DOHH2 (cell line): Measurements from ENCODE around the gene DNAJB14.

Source experiments
- H3F3A ChIP-seq: fragments of 200-600 bp; sonication (generic), shearing (Covaris generic); 2 replicates; pipeline ENCODE4 v1.6.0; 2016; ENCODE audit warnings: antibody characterized with exemption, mild to moderate bottlenecking; ENCODE audit not compliant: control insufficient read depth, insufficient read depth
- H3K27ac ChIP-seq: fragments of 200-600 bp; sonication (generic); 2 replicates; pipeline ENCODE4 v1.5.1; 2014; ENCODE audit warnings: low read depth, mild to moderate bottlenecking, low read length, moderate library complexity
- H3K27me3 ChIP-seq: fragments of 200-600 bp; sonication (generic); 2 replicates; pipeline ENCODE4 v1.6.1; 2014; ENCODE audit warnings: mild to moderate bottlenecking, low read length, mixed read lengths; ENCODE audit not compliant: control insufficient read depth
- H3K36me3 ChIP-seq: fragments of 200-600 bp; sonication (generic); 2 replicates; pipeline ENCODE4 v1.6.1; 2014; ENCODE audit warnings: mild to moderate bottlenecking, low read length, moderate library complexity, mixed read lengths; ENCODE audit not compliant: control insufficient read depth
- H3K4me1 ChIP-seq: fragments of 200-600 bp; sonication (generic); 2 replicates; pipeline ENCODE4 v1.6.1; 2014; ENCODE audit warnings: mild to moderate bottlenecking, low read length, mixed read lengths; ENCODE audit not compliant: control insufficient read depth
- H3K4me2 ChIP-seq: fragments of 200-600 bp; sonication (generic); 2 replicates; pipeline ENCODE4 v1.6.0; 2014; ENCODE audit warnings: mild to moderate bottlenecking, low read length, moderate library complexity
- H3K4me3 ChIP-seq: fragments of 200-600 bp; sonication (generic); 2 replicates; pipeline ENCODE4 v1.5.1; 2014; ENCODE audit warnings: mild to moderate bottlenecking, low read length, mixed read lengths
- H3K79me2 ChIP-seq: fragments of 200-600 bp; sonication (generic); 2 replicates; pipeline ENCODE4 v1.6.1; 2014; ENCODE audit warnings: mild to moderate bottlenecking, low read length, mixed read lengths; ENCODE audit not compliant: control insufficient read depth
- H3K9me2 ChIP-seq: fragments of 200-600 bp; sonication (generic); replicated peaks from 2 replicates; pipeline ENCODE4 v1.6.1; 2014; ENCODE audit warnings: mild to moderate bottlenecking, low read length, mixed read lengths; ENCODE audit not compliant: control insufficient read depth
- H3K9me3 ChIP-seq: fragments of 200-600 bp; sonication (generic); 2 replicates; pipeline ENCODE4 v1.6.1; 2014; ENCODE audit warnings: antibody characterized with exemption, low read length, mixed read lengths; ENCODE audit not compliant: control insufficient read depth, insufficient read depth
- H4K20me1 ChIP-seq: fragments of 200-600 bp; sonication (generic); 2 replicates; pipeline ENCODE4 v1.6.0; 2014; ENCODE audit warnings: low read depth, mild to moderate bottlenecking, antibody characterized with exemption, low read length, moderate library complexity; ENCODE audit not compliant: control insufficient read depth, insufficient read depth
- EZH2phosphoT487 ChIP-seq: fragments of 200-600 bp; sonication (generic); IDR thresholded peaks from 2 replicates; pipeline ENCODE4 v1.6.1; 2017; ENCODE audit warnings: borderline replicate concordance, mild to moderate bottlenecking, antibody characterized with exemption, low read length, moderate library complexity, mixed read lengths
- TF ChIP-seq, protein P1 (sequence below): fragments of 200-600 bp; sonication (generic); IDR thresholded peaks from one replicate; pipeline ENCODE4 v1.5.1; 2014; ENCODE audit warnings: antibody characterized with exemption, mild to moderate bottlenecking, low read depth, low read length; ENCODE audit not compliant: poor library complexity, severe bottlenecking

Gene DNAJB14

GRCh38 chr4:99986792-99987191 is 40.4 kb upstream of the DNAJB14 start:
- Histone ChIP-seq H3K4me3 (no peak overlapping the region), H3K27me3 (peaks cover 5% of the 10 kb centered on the region; the same call in 1 of the 2 replicates), H3K4me1 (no peaks in the 10 kb centered on the region), H3K9me3 (no peaks in the 10 kb centered on the region), H3K27ac (no peak overlapping the region), H3K4me2 (no peak overlapping the region), H3K9me2 (no peaks in the 10 kb centered on the region), H3F3A (no peaks in the 10 kb centered on the region), H3K36me3 (no peaks in the 10 kb centered on the region), H3K79me2 (no peaks in the 10 kb centered on the region), H4K20me1 (no peaks in the 10 kb centered on the region)
- no peak for TF ChIP-seq EZH2phosphoT487
- TF ChIP-seq, protein P1, sequence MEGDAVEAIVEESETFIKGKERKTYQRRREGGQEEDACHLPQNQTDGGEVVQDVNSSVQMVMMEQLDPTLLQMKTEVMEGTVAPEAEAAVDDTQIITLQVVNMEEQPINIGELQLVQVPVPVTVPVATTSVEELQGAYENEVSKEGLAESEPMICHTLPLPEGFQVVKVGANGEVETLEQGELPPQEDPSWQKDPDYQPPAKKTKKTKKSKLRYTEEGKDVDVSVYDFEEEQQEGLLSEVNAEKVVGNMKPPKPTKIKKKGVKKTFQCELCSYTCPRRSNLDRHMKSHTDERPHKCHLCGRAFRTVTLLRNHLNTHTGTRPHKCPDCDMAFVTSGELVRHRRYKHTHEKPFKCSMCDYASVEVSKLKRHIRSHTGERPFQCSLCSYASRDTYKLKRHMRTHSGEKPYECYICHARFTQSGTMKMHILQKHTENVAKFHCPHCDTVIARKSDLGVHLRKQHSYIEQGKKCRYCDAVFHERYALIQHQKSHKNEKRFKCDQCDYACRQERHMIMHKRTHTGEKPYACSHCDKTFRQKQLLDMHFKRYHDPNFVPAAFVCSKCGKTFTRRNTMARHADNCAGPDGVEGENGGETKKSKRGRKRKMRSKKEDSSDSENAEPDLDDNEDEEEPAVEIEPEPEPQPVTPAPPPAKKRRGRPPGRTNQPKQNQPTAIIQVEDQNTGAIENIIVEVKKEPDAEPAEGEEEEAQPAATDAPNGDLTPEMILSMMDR: no peak

DNA sequence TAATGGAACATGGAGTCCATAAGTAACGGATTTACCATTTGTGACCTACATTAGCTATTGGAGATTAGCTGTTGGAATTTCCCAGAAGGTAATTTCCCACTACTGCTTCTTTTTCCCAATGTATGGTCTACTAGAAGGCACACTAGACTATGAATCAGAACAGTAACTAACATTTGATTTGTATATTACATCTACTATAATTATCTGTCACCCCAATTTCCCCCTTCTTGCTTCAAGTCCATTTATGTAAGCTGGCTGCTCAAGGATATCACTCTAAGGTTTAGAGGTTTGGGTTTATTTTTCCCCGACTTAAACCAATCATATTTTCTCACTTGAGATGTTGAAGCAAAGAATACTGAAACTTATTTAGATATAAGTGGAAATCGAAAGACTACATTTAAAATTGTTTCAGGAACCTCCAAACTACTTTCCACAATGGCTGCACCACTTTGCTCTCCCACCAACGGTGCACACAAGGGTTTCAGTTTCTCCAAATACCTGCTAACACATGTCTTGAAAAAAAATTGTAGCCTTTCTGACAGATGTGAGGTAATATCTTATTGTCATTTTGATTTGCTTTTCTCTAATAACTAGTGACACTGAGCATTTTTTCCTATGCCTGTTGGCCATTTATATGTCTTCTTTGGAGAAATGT is 37.0 kb upstream of the DNAJB14 start:
- no peaks in the 10 kb centered on the region for H4K20me1 ChIP-seq
- no peaks in the 10 kb centered on the region for H3K9me2 ChIP-seq
- TF ChIP-seq, protein P1: no peak
- no peaks in the 10 kb centered on the region for H3F3A ChIP-seq
- peaks cover 5% of the 10 kb centered on the region; the same call in 1 of the 2 replicates for H3K27me3 ChIP-seq
- no peaks in the 10 kb centered on the region for H3K79me2 ChIP-seq
- H3K4me3 ChIP-seq: no peak overlapping the region
- H3K9me3 ChIP-seq: no peaks in the 10 kb centered on the region
- no peaks in the 10 kb centered on the region for H3K36me3 ChIP-seq
- no peak overlapping the region for H3K4me2 ChIP-seq
- no peak overlapping the region for H3K27ac ChIP-seq
- no peaks in the 10 kb centered on the region for H3K4me1 ChIP-seq

DNA sequence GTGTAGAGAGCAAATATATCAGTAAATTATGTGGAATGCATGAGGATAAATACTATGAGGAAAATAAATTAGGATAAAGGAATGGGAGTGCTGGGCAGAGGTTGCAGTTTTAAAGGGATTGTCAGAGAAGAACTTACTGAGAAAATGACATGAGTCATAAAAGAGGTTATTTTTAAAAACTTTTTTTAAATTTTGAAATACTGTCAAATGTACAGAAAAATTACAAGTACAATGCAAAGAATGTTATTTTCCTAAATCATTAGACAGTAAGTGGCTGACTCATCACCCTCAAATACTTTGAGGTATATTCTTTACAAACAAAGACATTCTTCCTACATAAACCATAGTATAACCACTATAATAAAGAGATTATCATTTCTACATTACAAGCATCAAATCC is 33.5 kb upstream of the DNAJB14 start:
- no peaks in the 10 kb centered on the region for H3K79me2 ChIP-seq
- H3K9me3 ChIP-seq: no peaks in the 10 kb centered on the region
- no peak overlapping the region for H3K27ac ChIP-seq
- H3K4me3 ChIP-seq: no peak overlapping the region
- no peaks in the 10 kb centered on the region for H3K9me2 ChIP-seq
- H3F3A ChIP-seq: no peaks in the 10 kb centered on the region
- H3K36me3 ChIP-seq: no peaks in the 10 kb centered on the region
- no peak overlapping the region for H3K4me2 ChIP-seq
- H4K20me1 ChIP-seq: no peaks in the 10 kb centered on the region
- TF ChIP-seq, protein P1: no peak
- TF ChIP-seq EZH2phosphoT487: no peak
- H3K4me1 ChIP-seq: no peaks in the 10 kb centered on the region
- H3K27me3 ChIP-seq: peaks cover 5% of the 10 kb centered on the region; the same call in 1 of the 2 replicates
